ENCODE measurements around the gene HVCN1. TPM values are rescaled to one million over a fixed set of nuclear protein-coding genes. Genes with fewer than 3 reads are reported as not detected.

HVCN1 gene
- total and polyA plus RNA-seq, 2 donors (not counting 1 experiment from before 2014, with no cell fraction given): 216 to 422 TPM

GRCh38 chr12:110649341-110649847 is 39.5 kb downstream of the HVCN1 start:
- Mint-ChIP-seq H3K27ac (peak overlapping the region; percentile 98), H3K4me1 (peaks cover 91% of the 10 kb centered on the region), H3K4me3 (peak overlapping the region; percentile 37), H3K27me3 (no peaks in the 10 kb centered on the region), H3K9me3 (ENCODE audit: insufficient read depth) (no peaks in the 10 kb centered on the region)
- ATAC-seq (ENCODE audit: low read depth) (peak; percentile 14), DNase-seq (peak; percentile 65)
- Histone ChIP-seq H3K27ac (ENCODE audit: low read length in 2 of 2) (peak overlapping the region; percentile 90), H3K36me3 (replicated peaks in 1 of 2; ENCODE audit: control extremely low read depth in 1 of 2, control insufficient read depth in 1 of 2, extremely low read depth in 1 of 2, insufficient read depth in 2 of 2, low read length in 1 of 2) (peaks cover 2 to 93% of the 10 kb centered on the region in 2 experiments), H3K4me3 (ENCODE audit: control extremely low read depth in 1 of 5, extremely low read depth in 1 of 5, insufficient read depth in 1 of 5, low read depth in 2 of 5, low read length in 4 of 5) (no peak overlapping the region), H4K20me1 (ENCODE audit: control insufficient read depth, insufficient read depth, low read length, poor library complexity, severe bottlenecking) (peaks cover 5% of the 10 kb centered on the region), H3K27me3 (replicated peaks in 1 of 4; ENCODE audit: control extremely low read depth in 1 of 4, control insufficient read depth in 3 of 4, insufficient read depth in 4 of 4, low read length in 3 of 4) (no peaks in the 10 kb centered on the region), H3K4me1 (ENCODE audit: control insufficient read depth in 2 of 2, insufficient read depth in 2 of 2, low read length in 2 of 2) (peaks cover 90 to 91% of the 10 kb centered on the region in 2 donors), H3K9ac (ENCODE audit: low read length) (no peak overlapping the region), H3K4me2 (replicated peaks; ENCODE audit: low read depth, low read length, poor library complexity, severe bottlenecking) (peak overlapping the region; percentile 67), H2AFZ (ENCODE audit: insufficient read depth, low read depth, low read length, poor library complexity, severe bottlenecking) (no peak overlapping the region), H3K79me2 (ENCODE audit: control insufficient read depth, insufficient read depth, low read length) (peaks cover 17% of the 10 kb centered on the region), H3K9me3 (ENCODE audit: control extremely low read depth in 1 of 3, control insufficient read depth in 2 of 3, insufficient read depth in 1 of 3, low read length in 2 of 3) (peaks cover 0 to 4% (median 0%) of the 10 kb centered on the region in 3 donors)
- ChIA-PET POLR2A (interaction anchor here (0.6 to 1.4 kb wide), 8 partner anchors 10 to 44 kb away, joined by 3 to 8 read pairs (median 4); partner anchors contain the start of gene TCTN1), CTCF (interaction anchor here (0.8 to 5.3 kb wide), 19 partner anchors 9 to 218 kb away, joined by 3 to 56 read pairs (median 4); partner anchors contain the start of gene ARPC3)
- TF ChIP-seq CTCF (IDR thresholded peaks at IDR 0.05): no peak
- TF ChIP-seq EZH2 (IDR thresholded peaks at IDR 0.05; ENCODE audit: borderline replicate concordance, insufficient read depth, low read depth, low read length, poor library complexity, severe bottlenecking): no peak
- intact Hi-C loops (cut with micrococcal nuclease): loop anchor here (5.0 kb wide), 1 partner anchor 38 kb away; the partner anchor contains the start of gene HVCN1
- 56% methylated on average over 9 of the region's 11 CpGs for WGBS (ENCODE audit: insufficient coverage)

GRCh38 chr12:110647631-110648040 is 41.3 kb downstream of the HVCN1 start:
- no peak overlapping the region for H2AFZ ChIP-seq (ENCODE audit: insufficient read depth, low read depth, low read length, poor library complexity, severe bottlenecking)
- TF ChIP-seq EZH2 (IDR thresholded peaks at IDR 0.05; ENCODE audit: borderline replicate concordance, insufficient read depth, low read depth, low read length, poor library complexity, severe bottlenecking) (no peak), CTCF (IDR thresholded peaks at IDR 0.05) (no peak)
- H3K4me3 ChIP-seq (ENCODE audit: control extremely low read depth in 1 of 5, extremely low read depth in 1 of 5, insufficient read depth in 1 of 5, low read depth in 2 of 5, low read length in 4 of 5): peak overlapping the region in 1 of 5 experiments; percentile 5
- H3K27ac ChIP-seq (ENCODE audit: low read length in 2 of 2): peak overlapping the region; percentile 90
- Mint-ChIP-seq H3K4me3 (peak overlapping the region; percentile 79), H3K27me3 (no peaks in the 10 kb centered on the region), H3K4me1 (peaks cover 91% of the 10 kb centered on the region), H3K9me3 (ENCODE audit: insufficient read depth) (peaks cover 1% of the 10 kb centered on the region), H3K27ac (peak overlapping the region; percentile 98)
- peak; percentile 95 for DNase-seq
- no peaks in the 10 kb centered on the region for H3K27me3 ChIP-seq (replicated peaks in 1 of 4; ENCODE audit: control extremely low read depth in 1 of 4, control insufficient read depth in 3 of 4, insufficient read depth in 4 of 4, low read length in 3 of 4)
- ChIA-PET CTCF (interaction anchor here (0.6 to 5.3 kb wide), 10 partner anchors 20 to 637 kb away, joined by 3 to 56 read pairs (median 5); partner anchors contain the start of gene ARPC3), POLR2A (interaction anchor here (0.6 to 1.7 kb wide), 8 partner anchors 20 to 199 kb away, joined by 4 to 14 read pairs (median 4); no protein-coding TSS in a partner anchor)
- H3K9me3 ChIP-seq (ENCODE audit: control extremely low read depth in 1 of 3, control insufficient read depth in 2 of 3, insufficient read depth in 1 of 3, low read length in 2 of 3): peaks cover 0 to 4% (median 0%) of the 10 kb centered on the region in 3 donors
- H3K79me2 ChIP-seq (ENCODE audit: control insufficient read depth, insufficient read depth, low read length): peaks cover 22% of the 10 kb centered on the region
- intact Hi-C loops (cut with micrococcal nuclease): loop anchor here (1.0 to 5.0 kb wide), 6 partner anchors 14 to 84 kb away; partner anchors contain the start of gene HVCN1
- H3K9ac ChIP-seq (ENCODE audit: low read length): peak overlapping the region; percentile 2
- H3K36me3 ChIP-seq (replicated peaks in 1 of 2; ENCODE audit: control extremely low read depth in 1 of 2, control insufficient read depth in 1 of 2, extremely low read depth in 1 of 2, insufficient read depth in 2 of 2, low read length in 1 of 2): peaks cover 1 to 78% of the 10 kb centered on the region in 2 experiments
- 4% methylated on average over 4 of the region's 7 CpGs for WGBS (ENCODE audit: insufficient coverage)
- peaks cover 2% of the 10 kb centered on the region for H4K20me1 ChIP-seq (ENCODE audit: control insufficient read depth, insufficient read depth, low read length, poor library complexity, severe bottlenecking)
- peak; percentile 85 for ATAC-seq (ENCODE audit: low read depth)
- peak overlapping the region; percentile 67 for H3K4me2 ChIP-seq (replicated peaks; ENCODE audit: low read depth, low read length, poor library complexity, severe bottlenecking)
- H3K4me1 ChIP-seq (ENCODE audit: control insufficient read depth in 2 of 2, insufficient read depth in 2 of 2, low read length in 2 of 2): peaks cover 90% of the 10 kb centered on the region in 2 donors
